Adipose tissue (tissue), 3 donors: ENCODE measurements around the gene E2F1. TPM values are rescaled to one million over a fixed set of nuclear protein-coding genes. Genes with fewer than 3 reads are reported as not detected.
"Not testable (repeated sequence)": the region's sequence is repeated elsewhere in the genome, so short reads cannot be mapped to it uniquely, and the experiment has no call there.

Source experiments
- H3K27ac ChIP-seq: one replicate; pipeline ENCODE4 v1.5.1; 2013; ENCODE audit warnings: low read depth, low read length
- WGBS, 3 donors: extraction: QIAGEN DNeasy Blood & Tissue Kit; methylation state at CpG; one replicate each; pipeline ENCODE4 v1.1.7; 2013; 5-methylcytosine and 5-hydroxymethylcytosine counted together
- polyA plus RNA-seq, 3 donors: library from polyadenylated mRNA; stranded (reverse); fragments of 200-250 nt; gene quantifications; one replicate each; pipeline ENCODE4 v1.2.3, GENCODE V29; 2013
- donor health status: healthy with polysubstance abuse.
- donor health status: Bipolar disorder and iron deficiency.
- donor health status: healthy.

The E2F1 gene
- polyA plus RNA-seq, 3 donors: 0.59 to 2.0 (median 1.3) TPM

- 72 to 77% (median 73%) methylated on average over 13 of the region's 13 CpGs for WGBS, 3 donors
- no peak overlapping the region for H3K27ac ChIP-seq
Measured at GRCh38 chr20:33651562-33652048, 34.6 kb downstream of the E2F1 start.

DNA sequence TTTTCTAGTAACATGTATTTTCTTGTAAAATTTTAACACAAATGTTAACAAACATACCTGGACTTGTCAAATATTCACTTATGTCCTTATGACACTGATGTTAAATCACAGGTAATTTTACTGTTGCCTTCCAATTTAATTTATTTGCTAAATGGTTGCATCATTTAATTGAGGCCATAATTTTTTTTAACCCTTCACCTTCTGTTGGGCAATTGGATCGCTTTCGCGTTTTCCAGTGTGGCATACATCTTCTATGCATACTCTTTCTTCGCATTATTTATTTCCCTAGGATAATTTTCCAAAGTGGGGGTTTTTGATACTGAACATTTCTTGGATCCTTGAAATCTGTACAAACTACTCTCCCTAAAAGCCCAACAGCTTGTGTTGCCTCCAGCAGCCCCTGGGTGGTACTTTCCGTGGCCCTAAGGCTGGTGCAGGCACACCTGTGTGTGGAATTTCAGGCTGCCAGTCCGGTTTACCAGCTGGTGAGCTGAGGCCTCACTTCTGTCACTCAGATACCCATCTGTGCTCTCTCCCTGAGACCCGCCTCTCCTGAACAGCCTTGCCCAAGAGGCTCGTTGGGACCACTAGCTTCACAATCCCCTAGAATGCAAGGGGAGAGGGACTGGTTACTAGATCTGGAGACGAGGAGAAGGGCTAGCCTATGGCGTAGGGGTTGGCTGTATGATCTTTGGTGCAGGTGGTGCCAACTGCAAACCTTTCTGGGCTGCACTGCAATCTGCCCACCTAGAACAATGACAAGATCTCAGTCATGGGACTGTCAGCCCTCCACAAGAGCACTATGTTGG lies 35.2 kb downstream of the E2F1 start:
- no peak overlapping the region for H3K27ac ChIP-seq
- 69 to 89% (median 83%) methylated on average over 10 of the region's 10 CpGs for WGBS, 3 donors

DNA sequence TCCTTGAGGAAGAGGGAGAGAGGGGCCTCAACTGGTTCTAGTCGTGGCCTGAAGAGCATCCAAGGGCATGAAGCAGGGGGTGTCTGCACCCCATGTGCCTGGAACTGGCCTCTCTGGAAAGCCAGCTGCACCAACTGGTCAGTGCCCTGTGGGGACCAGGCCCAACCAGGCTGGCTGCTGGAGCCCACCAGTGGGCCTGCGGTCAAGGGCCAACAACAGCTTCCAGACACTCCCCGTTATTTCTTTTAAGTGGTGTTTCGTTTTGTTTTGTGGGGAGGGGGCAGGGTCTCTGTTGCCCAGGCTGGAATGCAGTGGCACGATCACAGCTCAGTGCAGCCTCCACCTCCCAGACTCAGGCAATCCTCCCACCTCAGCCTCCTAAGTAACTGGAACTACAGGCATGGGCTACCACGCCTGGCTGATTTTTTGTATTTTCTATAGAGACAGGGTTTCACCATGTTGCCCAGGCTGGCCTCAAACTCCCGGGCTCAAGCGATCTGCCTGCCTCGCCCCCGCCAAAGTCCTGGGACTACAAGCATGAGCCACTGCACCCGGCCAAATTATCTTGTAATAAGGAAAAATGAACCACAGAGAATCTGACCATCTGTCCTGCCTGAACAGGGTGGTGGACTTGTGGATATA lies 36.0 kb downstream of the E2F1 start:
- no peak overlapping the region for H3K27ac ChIP-seq
- WGBS, 3 donors: 87 to 93% (median 87%) methylated on average over 11 of the region's 11 CpGs

- no peak overlapping the region for H3K27ac ChIP-seq
- 65 to 75% (median 70%) methylated on average over 19 of the region's 19 CpGs for WGBS, 3 donors
Measured at GRCh38 chr20:33649201-33649681, 36.9 kb downstream of the E2F1 start.

DNA sequence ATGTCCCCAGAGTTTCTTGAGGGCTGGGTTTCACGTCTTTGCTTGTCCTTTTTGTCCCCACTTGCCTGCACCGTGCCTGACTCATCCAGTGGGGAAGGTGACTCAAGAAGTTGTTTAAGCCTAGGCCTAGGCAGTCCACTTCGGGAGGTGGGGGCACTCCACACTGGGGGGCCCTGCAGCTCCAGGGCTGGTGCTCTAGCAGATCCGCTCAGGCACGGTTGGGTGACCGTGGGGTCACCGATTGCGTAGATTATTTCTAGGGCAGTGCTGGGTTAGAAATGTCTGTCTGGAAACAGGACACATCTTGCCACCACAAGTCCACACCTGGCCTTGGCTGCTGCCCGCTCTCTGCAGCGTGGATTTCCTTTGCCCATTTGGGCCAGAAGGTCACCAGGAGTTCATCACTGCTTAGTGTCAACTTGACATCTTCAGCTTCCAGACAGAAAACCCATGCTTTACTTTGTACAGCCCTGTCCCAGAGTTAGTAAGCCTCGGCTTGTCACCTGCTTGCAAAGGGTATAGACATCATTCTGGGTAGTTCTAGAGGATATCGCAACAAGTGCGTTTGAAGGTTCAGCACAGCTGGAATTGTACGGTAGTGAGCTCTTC lies 37.7 kb downstream of the E2F1 start:
- 80 to 84% (median 82%) methylated on average over 14 of the region's 14 CpGs for WGBS, 3 donors

GRCh38 chr20:33647603-33648395 lies 38.4 kb downstream of the E2F1 start:
- H3K27ac ChIP-seq: no peak overlapping the region
- 56 to 86% (median 81%) methylated on average over 11 of the region's 11 CpGs for WGBS, 3 donors

More for the DNA sequence above, 37.7 kb downstream of the E2F1 start:
- H3K27ac ChIP-seq: no peak overlapping the region

GRCh38 chr20:33646959-33647602 lies 39.1 kb downstream of the E2F1 start:
- not testable (repeated sequence) for H3K27ac ChIP-seq
- WGBS, 3 donors: 68 to 91% (median 79%) methylated on average over 14 of the region's 14 CpGs

DNA sequence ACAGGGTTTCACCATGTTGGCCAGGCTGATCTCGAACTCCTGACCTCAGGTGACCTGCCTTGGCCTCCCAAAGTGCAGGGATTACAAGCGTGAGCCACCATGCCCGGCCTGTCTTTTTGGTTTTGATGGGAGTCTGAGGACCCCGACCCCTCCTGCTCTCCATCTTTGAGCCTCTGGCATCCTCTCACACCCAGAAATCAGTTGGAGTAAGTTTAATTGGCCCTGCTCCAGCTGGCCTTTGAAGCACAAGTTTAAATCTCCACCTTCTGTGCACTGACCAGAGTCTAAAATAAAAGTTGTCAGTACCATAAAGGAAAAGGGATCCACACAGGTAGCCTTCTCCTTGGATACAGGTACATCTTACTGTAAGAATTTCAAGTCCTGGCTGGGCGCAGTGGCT lies 40.0 kb downstream of the E2F1 start:
- H3K27ac ChIP-seq: no peak overlapping the region
- WGBS, 3 donors: 86 to 93% (median 90%) methylated on average over 5 of the region's 5 CpGs

- 81 to 100% (median 82%) methylated on average over 2 of the region's 2 CpGs for WGBS, 3 donors
- no peak overlapping the region for H3K27ac ChIP-seq
Measured at GRCh38 chr20:33645396-33645795, 40.8 kb downstream of the E2F1 start.

DNA sequence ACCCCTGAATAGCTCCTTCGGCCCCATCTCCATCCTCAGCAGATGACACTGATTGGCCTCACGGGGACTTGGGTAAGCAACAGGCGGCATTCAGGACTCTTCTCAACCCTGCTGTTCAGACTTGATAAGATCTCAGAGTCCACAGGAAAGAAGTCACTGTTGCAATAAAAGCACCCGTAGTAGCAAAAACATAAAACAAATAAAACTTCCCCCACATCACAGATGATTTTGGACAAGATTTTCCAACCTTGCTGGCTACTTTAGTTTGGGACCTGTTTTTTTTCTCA lies 41.2 kb downstream of the E2F1 start:
- no peak overlapping the region for H3K27ac ChIP-seq
- 66 to 86% (median 71%) methylated on average over 4 of the region's 4 CpGs for WGBS, 3 donors

DNA sequence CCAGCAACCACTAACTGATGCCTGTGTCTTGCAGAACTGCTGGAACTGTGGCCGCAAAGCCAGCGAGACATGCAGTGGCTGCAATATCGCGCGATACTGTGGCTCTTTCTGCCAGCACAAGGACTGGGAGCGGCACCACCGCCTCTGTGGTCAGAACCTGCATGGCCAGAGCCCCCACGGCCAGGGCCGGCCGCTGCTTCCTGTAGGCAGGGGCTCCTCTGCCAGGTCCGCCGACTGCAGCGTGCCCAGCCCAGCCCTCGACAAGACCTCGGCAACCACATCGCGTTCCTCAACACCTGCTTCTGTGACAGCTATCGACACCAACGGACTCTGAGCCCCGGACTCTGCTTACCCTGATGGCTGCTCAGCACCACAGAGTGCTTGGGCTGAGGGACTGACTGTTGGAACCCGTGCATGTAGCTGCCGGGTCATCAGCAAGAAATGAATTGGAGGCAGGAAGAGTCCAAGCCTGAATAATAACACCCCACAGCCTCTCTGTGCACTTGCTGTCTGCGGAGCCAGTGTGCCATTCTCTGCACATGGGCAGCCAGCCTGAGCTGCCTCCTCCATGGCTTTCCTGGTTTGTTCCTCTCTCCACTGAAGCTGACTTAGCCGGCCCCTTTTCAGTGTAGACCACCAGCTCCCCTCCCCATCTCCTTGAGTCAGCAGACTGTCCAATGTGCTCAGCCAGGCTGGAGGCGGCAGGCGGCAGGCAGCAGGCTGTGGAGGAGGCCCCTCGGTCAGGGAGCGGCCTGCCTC lies 41.7 kb downstream of the E2F1 start:
- 92 to 94% (median 93%) methylated on average over 28 of the region's 28 CpGs for WGBS, 3 donors
- no peak overlapping the region for H3K27ac ChIP-seq

- no peak overlapping the region for H3K27ac ChIP-seq
- WGBS, 3 donors: 77 to 89% (median 78%) methylated on average over 12 to 13 of the region's 13 CpGs
Measured at GRCh38 chr20:33640287-33640686, 45.9 kb downstream of the E2F1 start.

GRCh38 chr20:33636776-33637175 lies 49.4 kb downstream of the E2F1 start:
- no peak overlapping the region for H3K27ac ChIP-seq
- WGBS, 3 donors: 71 to 97% (median 77%) methylated on average over 1 of the region's 1 CpG

- 97 to 100% (median 100%) methylated on average over 3 of the region's 3 CpGs for WGBS, 3 donors
- no peak overlapping the region for H3K27ac ChIP-seq
Measured at GRCh38 chr20:33635341-33635740, 50.8 kb downstream of the E2F1 start.

DNA sequence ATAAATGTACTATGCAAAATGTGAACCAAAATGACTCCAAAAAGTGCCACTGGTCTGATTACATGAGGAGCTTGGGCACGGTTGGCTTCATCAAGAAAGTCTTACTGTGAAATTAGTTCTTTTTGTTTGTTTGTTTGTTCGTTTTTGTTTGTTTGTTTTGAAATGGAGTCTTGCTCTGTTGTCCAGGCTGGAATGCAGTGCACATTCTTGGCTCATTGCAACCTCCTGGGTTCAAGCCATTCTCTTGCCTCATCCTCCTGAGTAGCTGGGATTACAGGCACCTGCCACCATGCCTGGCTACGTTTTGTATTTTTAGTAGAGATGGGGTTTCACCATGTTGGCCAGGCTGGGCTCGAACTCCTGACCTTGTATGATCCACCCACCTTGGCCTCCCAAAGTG lies 54.3 kb downstream of the E2F1 start:
- 66 to 86% (median 85%) methylated on average over 4 of the region's 4 CpGs for WGBS, 3 donors
- not testable (repeated sequence) for H3K27ac ChIP-seq

DNA sequence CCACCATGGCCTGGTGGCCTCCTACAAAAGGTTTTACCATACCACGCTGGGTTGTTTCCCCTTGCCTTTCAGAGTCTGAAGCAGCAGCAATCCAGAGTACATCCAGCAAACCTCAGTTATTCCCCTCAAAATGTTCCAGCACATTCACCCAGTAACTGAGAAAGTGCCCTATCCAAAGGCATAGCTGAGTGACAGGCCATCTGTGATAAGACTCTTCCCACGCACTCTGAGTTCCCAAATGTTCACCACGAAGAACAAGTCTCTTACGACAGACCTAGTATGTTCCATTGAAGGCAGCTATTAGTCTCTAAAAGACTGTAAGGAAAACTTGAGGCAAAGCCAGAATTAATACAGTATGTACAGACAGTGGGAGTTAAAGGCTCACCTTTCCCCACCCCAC lies 55.7 kb downstream of the E2F1 start:
- 81 to 91% (median 86%) methylated on average over 4 of the region's 4 CpGs for WGBS, 3 donors

DNA sequence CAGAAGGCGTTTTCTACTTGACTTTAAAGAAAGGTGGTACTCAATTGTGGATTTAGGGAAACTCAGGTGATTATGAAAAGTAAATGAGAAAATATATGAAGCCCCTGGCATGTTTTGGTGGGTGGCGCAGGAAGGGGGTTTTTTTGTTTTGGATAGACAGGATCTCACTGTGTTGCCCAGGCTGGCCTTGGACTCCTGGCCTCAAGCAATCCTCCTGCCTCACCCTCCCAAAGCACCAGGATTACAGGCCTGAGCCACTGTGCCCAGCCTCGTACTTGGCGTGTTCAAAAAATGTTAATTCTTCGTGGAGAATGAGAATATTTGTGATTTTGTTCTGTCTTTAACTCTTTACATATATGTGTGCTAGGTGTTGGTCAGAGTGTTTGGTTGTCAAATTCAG lies 56.2 kb downstream of the E2F1 start:
- 89 to 95% (median 93%) methylated on average over 5 of the region's 5 CpGs for WGBS, 3 donors

More for the DNA sequence above, 55.7 kb downstream of the E2F1 start:
- no peak overlapping the region for H3K27ac ChIP-seq

More for the DNA sequence above, 56.2 kb downstream of the E2F1 start:
- H3K27ac ChIP-seq: no peak overlapping the region
